Activated CD4-positive, CD25-positive, alpha-beta regulatory T cell treated with anti-CD3 and anti-CD28 coated beads, Interleukin-2, amount 50 U/mL, for 16 hours (primary cell): ENCODE data around the gene REEP5.
A peak's percentile ranks its signal among the peaks of the same experiment; 100 is the strongest.
"Not testable (repeated sequence)": the region's sequence is repeated elsewhere in the genome, so short reads cannot be mapped to it uniquely, and the experiment has no call there.

Experiments used
- DNase-seq: peaks from one replicate; pipeline ENCODE4 v3.0.0-alpha.2; 2020; ENCODE audit warnings: low read depth, low spot score

Gene REEP5

DNA sequence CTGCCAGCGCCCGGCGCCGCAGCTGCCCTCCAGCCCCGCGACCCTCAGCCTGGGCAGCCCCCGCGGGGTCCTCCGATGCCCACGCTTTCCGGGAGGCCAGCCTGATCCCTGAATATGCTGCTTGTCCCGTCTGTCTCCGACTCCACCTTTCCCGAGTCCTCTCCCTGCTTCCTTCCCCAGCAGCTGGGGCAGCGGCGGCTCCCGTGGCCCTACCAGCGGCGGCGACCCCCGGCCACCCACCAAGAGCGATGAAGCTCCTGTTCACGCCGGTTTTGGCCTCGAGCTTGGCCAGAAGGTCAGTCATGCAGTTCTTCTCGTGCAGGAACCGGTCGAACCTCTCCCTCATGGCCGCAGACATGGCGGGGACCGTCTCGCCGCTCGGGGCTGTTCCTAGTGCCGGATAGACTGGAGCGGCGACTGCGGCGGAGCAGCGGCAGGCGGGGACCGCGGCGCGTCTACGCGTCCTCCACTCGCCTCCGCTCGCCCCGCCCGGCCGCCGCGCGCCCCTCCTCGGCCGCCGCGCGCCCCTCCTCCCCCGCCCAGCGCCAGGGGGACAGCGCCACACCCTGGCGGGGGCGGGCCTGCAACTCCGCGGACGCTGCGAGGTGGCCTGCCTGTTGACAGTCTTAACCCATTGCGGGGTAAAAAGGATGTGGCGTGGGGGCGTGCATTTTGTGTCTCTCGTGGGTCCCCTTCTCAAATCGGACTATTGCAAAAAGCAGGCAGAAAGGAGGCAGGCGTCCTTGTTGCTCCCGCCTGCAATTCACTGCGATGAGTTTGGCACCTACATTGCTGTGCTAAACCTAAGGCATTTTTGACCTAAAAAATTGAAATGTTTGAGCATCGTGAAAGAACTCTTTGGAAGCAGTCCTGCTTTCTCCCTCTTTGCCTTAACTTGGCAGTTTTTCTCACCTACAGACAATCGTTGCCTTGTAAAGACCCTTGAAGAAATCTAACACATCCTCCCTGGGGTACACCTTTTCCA is at the start of gene REEP5:
TSS of gene REEP5 (minus strand) at position 395 of the 985 bp plus-strand sequence. CDS start at position 358, 37 bp downstream.
- DNase-seq = peak; percentile 69

DNA sequence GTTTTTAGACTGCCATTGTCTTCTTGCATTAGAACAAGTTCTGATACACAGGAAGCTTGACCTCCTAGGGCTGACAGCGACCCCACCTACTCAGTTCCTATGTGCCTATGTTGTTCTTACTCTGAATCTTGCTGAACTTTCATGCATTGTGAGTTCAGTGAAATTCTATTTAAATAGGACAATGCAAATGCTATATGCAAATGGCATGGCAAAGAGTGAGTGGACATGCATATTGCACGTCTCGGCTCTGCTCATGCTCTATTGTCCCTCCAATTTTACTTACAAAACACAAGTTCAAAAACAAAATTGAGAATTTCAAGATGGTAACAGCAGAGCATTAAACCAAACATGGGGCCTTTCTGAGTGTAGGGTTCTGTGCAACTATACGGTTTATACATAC is 49.2 kb upstream of the REEP5 start:
- no peak for DNase-seq

DNA sequence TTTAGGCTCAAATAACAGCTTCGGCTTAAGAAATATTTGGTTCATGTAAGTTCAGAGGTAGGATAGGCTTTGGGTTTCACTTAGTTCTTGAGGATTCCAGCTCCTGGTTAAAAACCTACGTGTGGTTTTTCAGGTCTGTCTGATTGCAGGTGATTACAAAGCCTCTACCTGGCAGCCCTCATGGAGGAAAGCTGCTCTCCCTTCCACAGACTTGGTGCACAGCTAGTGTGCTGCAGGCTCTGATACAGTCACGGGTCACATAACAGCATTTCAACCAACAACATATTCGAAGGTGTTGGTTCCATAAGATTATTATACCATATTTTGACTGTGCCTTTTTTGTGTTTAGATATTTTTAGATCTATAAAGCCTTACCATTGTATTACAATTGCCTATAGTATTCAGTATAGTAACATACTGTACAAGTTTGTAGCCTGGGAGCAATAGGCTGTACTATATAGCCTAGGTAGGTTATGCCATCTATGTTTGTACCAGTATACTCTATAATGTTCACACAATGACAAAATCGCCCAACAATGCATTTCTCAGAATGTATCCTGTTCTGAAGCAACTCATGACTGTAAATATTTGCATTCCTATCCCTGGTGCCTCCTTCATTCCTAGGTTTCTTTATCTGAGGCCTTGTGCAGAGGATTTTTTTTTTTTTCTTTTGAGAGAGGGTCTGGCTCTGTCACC is 46.5 kb upstream of the REEP5 start:
- no peak for DNase-seq

GRCh38 chr5:112967520-112968083 is 45.6 kb upstream of the REEP5 start:
- no peak for DNase-seq

DNA sequence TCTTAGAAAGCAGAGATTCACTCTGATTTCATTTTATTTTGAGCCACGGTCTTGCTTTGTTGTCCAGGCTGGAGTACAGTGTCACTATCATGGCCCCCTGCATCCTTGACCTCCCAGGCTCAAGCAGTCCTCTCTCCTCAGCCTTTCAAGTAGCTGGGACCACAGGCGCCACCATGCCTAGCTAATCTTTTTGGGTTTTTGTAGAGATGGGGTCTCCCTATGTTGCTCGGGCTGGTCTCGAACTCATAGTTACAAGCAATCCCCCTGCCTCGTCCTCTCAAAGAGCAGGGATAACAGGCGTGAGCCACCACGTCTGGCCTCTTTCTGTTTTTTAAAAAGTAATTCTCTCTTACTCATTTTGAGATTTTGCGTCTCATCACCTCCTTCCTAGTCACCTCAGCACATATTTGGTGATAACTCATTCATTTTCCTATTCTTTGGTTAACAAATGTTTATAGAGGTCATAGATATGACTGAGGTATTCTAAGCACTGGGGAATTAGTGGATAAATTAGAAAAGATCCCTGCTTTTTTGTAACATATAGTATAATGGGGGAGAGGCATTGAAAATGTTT is 43.8 kb upstream of the REEP5 start:
- no peak for DNase-seq

DNA sequence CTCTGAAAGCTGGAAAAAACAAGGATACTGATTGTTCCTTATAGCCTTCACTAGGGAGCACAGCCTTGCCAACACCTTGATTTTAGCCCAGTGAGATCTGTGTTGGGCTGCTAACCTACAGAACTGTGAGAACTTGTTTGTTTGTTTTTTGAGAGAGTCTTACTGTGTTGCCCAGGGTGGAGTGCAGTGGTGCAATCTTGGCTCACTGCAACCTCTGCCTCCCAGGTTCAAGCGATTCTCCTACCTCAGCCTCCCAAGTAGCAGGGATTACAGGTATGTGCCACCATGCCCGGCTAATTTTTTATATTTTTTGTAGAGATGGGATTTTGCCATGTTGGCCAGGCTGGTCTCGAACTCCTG is 41.3 kb upstream of the REEP5 start:
- DNase-seq = not testable (repeated sequence)

- DNase-seq = no peak
Observed at GRCh38 chr5:112960863-112961504, 39.0 kb upstream of the REEP5 start.

GRCh38 chr5:112960315-112960714 is 38.3 kb upstream of the REEP5 start:
- DNase-seq = no peak

DNA sequence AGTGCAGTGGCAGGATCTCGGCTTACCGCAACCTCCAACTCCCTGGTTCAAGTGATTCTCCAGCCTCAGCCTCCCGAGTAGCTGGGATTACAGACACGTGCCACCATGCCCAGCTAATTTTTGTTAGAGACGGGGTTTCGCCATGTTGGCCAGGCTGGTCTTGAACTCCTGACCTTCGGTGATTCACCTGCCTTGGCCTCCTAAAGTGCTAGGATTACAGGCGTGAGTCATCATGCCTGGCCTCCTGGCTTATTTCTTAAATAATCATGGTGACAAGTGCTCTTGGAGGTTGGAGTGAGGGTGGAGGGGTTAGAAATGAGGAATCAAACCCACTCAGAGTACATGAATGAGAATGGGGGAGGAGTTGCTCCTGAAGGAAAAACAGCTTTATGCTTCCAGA is 37.8 kb upstream of the REEP5 start:
- not testable (repeated sequence) for DNase-seq

- DNase-seq = no peak
Observed at GRCh38 chr5:112958093-112959088, 36.4 kb upstream of the REEP5 start.

GRCh38 chr5:112957036-112957808 is 35.2 kb upstream of the REEP5 start:
- no peak for DNase-seq

DNA sequence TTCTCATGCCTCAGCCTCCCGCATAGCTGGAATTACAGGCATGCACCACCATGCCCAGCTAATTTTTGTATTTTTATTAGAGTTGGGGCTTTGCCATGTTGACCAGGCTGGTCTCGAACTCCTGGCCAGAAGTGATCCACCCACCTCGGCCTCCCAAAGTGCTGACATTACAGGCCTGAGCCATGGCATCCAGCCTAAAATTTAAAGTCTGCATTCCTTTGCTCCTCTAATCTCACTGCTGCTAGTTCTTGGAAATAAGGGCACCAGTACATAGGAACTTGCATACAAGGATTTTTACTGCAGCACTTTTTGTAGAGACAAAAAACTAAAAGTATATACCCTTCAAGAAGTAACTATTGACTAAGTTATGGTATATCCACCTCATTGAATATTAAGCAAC is 34.6 kb upstream of the REEP5 start:
- DNase-seq = no peak

DNA sequence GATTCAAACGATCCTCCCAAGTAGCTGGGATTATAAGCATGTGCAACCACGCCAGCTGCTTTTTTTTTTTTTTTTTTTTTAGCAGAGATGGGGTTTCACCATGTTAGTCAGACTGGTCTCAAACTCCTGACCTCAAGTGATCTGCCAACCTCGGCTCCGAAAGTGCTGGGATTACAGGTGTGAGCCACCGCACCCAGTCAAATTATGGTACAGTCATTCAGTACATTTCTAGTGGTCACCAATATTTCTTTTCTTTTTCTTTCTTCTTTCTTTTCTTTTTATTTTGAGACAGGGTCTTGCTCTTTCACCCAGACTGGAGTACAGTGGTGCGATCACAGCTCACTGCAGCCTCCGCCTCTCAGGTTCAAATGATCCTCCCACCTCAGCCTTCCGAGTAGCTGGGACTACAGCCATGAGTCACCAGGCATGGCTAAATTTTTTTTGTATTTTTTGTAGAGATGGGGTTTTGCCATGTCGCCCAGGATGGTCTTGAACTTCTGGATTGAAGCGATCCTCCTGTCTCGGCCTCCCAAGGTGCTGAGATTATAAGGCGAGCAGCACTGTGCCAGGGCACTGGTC is 29.2 kb upstream of the REEP5 start:
- no peak for DNase-seq

GRCh38 chr5:112948458-112948857 is 26.4 kb upstream of the REEP5 start:
- DNase-seq = no peak

GRCh38 chr5:112940670-112941069 is 18.6 kb upstream of the REEP5 start:
- no peak for DNase-seq

DNA sequence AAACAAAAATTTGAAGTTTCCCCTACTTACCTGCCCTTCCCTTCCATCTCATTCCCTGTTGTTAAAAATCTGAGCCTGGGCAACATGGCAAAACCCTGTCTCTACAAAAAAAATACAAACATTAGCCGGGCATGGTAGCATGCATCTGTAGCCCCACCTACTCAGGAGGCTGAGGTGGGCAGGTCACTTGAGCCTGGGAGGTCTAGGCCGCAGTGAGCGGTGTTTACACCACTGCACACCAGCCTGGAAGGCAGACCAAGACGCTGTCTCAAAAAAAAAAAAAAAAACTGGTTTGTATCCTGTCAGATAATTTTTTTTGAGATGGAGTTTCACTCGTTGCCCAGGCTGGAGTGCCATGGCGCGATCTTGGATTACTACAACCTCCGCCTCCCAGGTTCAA is 16.3 kb upstream of the REEP5 start:
- no peak for DNase-seq

GRCh38 chr5:112935675-112936074 is 13.6 kb upstream of the REEP5 start:
- no peak for DNase-seq

GRCh38 chr5:112934366-112934663 is 12.3 kb upstream of the REEP5 start:
- DNase-seq = no peak

GRCh38 chr5:112933651-112934365 is 11.8 kb upstream of the REEP5 start:
- DNase-seq = no peak
